Mesenchymal stem cell (in vitro differentiated cells and primary cell): ENCODE data around the gene CBFA2T2.

Experiments
- DNase-seq: peaks from one replicate; pipeline ENCODE4 v3.0.0-alpha.2; 2013
- H2AFZ ChIP-seq: one replicate; pipeline ENCODE4 v1.6.1; 2013; ENCODE audit warnings: low read depth, mild to moderate bottlenecking, control low read depth, inconsistent platforms, low read length, moderate library complexity
- H2AK5ac ChIP-seq: 2 replicates; pipeline ENCODE4 v1.6.1; 2013; ENCODE audit warnings: low read length, moderate library complexity, mild to moderate bottlenecking, inconsistent platforms; ENCODE audit not compliant: severe bottlenecking
- H2BK120ac ChIP-seq: one replicate; pipeline ENCODE4 v1.6.1; 2013; ENCODE audit warnings: low read depth, mild to moderate bottlenecking, inconsistent platforms, low read length, moderate library complexity
- H2BK12ac ChIP-seq, 2 experiments: one replicate each; pipeline ENCODE4 v1.6.1; 2013; ENCODE audit warnings: inconsistent platforms in 2 of 2, low read length in 2 of 2, mild to moderate bottlenecking in 2 of 2, moderate library complexity in 2 of 2, control low read depth in 1 of 2
- H2BK15ac ChIP-seq: one replicate; pipeline ENCODE4 v1.6.1; 2013; ENCODE audit warnings: mild to moderate bottlenecking, low read depth, inconsistent platforms; ENCODE audit not compliant: poor library complexity, severe bottlenecking
- H2BK5ac ChIP-seq: 2 replicates; pipeline ENCODE4 v1.6.1; 2013; ENCODE audit warnings: low read depth, mild to moderate bottlenecking, low read length, control low read depth, inconsistent platforms; ENCODE audit not compliant: poor library complexity, severe bottlenecking
- H3K14ac ChIP-seq, 2 experiments: one replicate each; pipeline ENCODE4 v1.6.1; 2013; ENCODE audit warnings: inconsistent platforms in 2 of 2, low read length in 2 of 2, control low read depth in 1 of 2, mild to moderate bottlenecking in 1 of 2, moderate library complexity in 1 of 2
- H3K18ac ChIP-seq, 2 experiments: one replicate each; pipeline ENCODE4 v1.6.1; 2013; ENCODE audit warnings: inconsistent platforms in 2 of 2, low read length in 2 of 2, control low read depth in 1 of 2, low read depth in 1 of 2, mild to moderate bottlenecking in 1 of 2
- H3K23ac ChIP-seq, 2 experiments: one replicate each; pipeline ENCODE4 v1.6.1; 2013; ENCODE audit warnings: inconsistent platforms in 2 of 2, low read length in 2 of 2, mild to moderate bottlenecking in 2 of 2, moderate library complexity in 2 of 2, control low read depth in 1 of 2
- H3K27ac ChIP-seq: 2 replicates; pipeline ENCODE4 v1.5.1; 2013; ENCODE audit warnings: mild to moderate bottlenecking, moderate library complexity, low read length, control low read depth, inconsistent platforms; ENCODE audit not compliant: poor library complexity, severe bottlenecking
- H3K27me3 ChIP-seq, 2 experiments: 2 replicates each; pipeline versions ENCODE4 v1.6.1 to v1.7.0; 2013; ENCODE audit warnings: low read length in 2 of 2, mild to moderate bottlenecking in 2 of 2, moderate library complexity in 2 of 2, control low read depth in 1 of 2, inconsistent platforms in 1 of 2; ENCODE audit not compliant: control insufficient read depth in 1 of 2, insufficient read depth in 1 of 2
- H3K36me3 ChIP-seq, 2 experiments: 2 replicates each; pipeline versions ENCODE4 v1.6.1 to v1.7.0; 2013; ENCODE audit warnings: low read length in 2 of 2, control low read depth in 1 of 2, inconsistent platforms in 1 of 2, low read depth in 1 of 2, mild to moderate bottlenecking in 1 of 2; ENCODE audit not compliant: insufficient read depth in 2 of 2, control insufficient read depth in 1 of 2
- H3K4ac ChIP-seq, 2 experiments: one replicate each; pipeline ENCODE4 v1.6.1; 2013; ENCODE audit warnings: inconsistent platforms in 2 of 2, low read length in 2 of 2, mild to moderate bottlenecking in 2 of 2, moderate library complexity in 2 of 2, control low read depth in 1 of 2, low read depth in 1 of 2
- H3K4me1 ChIP-seq: 2 replicates; pipeline ENCODE4 v1.6.1; 2013; ENCODE audit warnings: low read depth, low read length, control low read depth; ENCODE audit not compliant: control insufficient read depth, insufficient read depth
- H3K4me2 ChIP-seq: 2 replicates; pipeline ENCODE4 v1.6.1; 2013; ENCODE audit warnings: low read length, mild to moderate bottlenecking, inconsistent platforms; ENCODE audit not compliant: poor library complexity, severe bottlenecking
- H3K4me3 ChIP-seq, 2 experiments: 2 replicates each; pipeline versions ENCODE4 v1.5.1 to v1.7.0; 2013; ENCODE audit warnings: low read length in 2 of 2, mild to moderate bottlenecking in 2 of 2, control low read depth in 1 of 2, low read depth in 1 of 2; ENCODE audit not compliant: insufficient read depth in 1 of 2
- H3K79me1 ChIP-seq: replicated peaks from 2 replicates; pipeline ENCODE4 v1.6.1; 2013; ENCODE audit warnings: mild to moderate bottlenecking, control low read depth, low read length, inconsistent platforms; ENCODE audit not compliant: poor library complexity, severe bottlenecking
- H3K9ac ChIP-seq: 2 replicates; pipeline ENCODE4 v1.7.0; 2013; ENCODE audit warnings: mild to moderate bottlenecking, low read length, moderate library complexity
- H3K9me3 ChIP-seq: 2 replicates; pipeline ENCODE4 v1.7.0; 2013; ENCODE audit warnings: mild to moderate bottlenecking, low read length; ENCODE audit not compliant: control insufficient read depth
- H4K8ac ChIP-seq: one replicate; pipeline ENCODE4 v1.6.1; 2013; ENCODE audit warnings: inconsistent platforms, mild to moderate bottlenecking, low read length, moderate library complexity
- H4K91ac ChIP-seq: one replicate; pipeline ENCODE4 v1.6.1; 2013; ENCODE audit warnings: mild to moderate bottlenecking, low read length, inconsistent platforms
- WGBS: methylation state at CpG from one replicate; pipeline ENCODE4 v1.1.7; 2013; ENCODE audit warnings: mixed read lengths; 5-methylcytosine and 5-hydroxymethylcytosine counted together

CBFA2T2 gene

DNA sequence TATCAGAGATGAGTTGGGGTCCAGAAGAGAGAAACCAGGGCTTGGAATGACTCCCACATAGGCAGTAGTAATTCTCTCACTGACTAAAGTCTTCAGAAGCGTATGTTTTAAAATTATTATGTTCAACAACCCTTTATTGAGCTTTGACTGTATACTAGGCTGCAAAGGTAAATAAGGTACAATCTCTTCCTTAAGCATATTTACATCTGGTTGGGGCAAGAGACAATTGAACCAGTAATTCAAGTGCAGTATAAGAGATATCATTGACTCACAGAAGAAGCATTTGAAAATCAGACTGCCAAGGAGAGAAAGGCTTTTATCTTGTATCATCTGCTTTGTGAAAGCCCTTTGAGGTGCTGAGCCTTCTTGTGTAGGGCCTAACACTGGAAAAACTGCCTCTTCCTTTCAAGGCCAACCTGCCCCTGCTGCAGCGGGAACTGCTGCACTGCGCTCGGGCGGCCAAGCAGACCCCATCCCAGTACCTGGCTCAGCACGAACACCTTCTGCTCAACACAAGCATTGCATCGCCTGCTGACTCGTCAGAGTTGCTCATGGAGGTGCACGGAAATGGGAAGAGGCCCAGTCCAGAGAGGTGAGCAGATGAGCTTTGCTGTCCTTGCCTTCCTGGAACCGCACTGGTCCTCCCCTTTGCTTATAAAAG, 132.9 kb downstream of the CBFA2T2 start:
- Histone ChIP-seq H3K36me3 (peaks cover 26 to 53% of the 10 kb centered on the region in 2 experiments), H2AK5ac (no peak overlapping the region), H2BK5ac (no peak overlapping the region), H2BK120ac (no peak overlapping the region), H3K4ac (no peak overlapping the region), H3K9ac (no peak overlapping the region), H4K91ac (no peak overlapping the region), H3K14ac (no peak overlapping the region), H3K18ac (no peak overlapping the region), H3K4me2 (no peak overlapping the region), H3K79me1 (peaks cover 1% of the 10 kb centered on the region), H3K4me1 (peaks cover 2% of the 10 kb centered on the region), H2BK15ac (no peak overlapping the region), H3K4me3 (no peak overlapping the region), H2AFZ (no peak overlapping the region), H3K9me3 (no peaks in the 10 kb centered on the region), H4K8ac (no peak overlapping the region), H2BK12ac (no peak overlapping the region), H3K27ac (no peak overlapping the region), H3K23ac (no peak overlapping the region), H3K27me3 (no peaks in the 10 kb centered on the region)
- WGBS, result 97% methylated on average over 9 of the region's 10 CpGs
- no peak for DNase-seq

DNA sequence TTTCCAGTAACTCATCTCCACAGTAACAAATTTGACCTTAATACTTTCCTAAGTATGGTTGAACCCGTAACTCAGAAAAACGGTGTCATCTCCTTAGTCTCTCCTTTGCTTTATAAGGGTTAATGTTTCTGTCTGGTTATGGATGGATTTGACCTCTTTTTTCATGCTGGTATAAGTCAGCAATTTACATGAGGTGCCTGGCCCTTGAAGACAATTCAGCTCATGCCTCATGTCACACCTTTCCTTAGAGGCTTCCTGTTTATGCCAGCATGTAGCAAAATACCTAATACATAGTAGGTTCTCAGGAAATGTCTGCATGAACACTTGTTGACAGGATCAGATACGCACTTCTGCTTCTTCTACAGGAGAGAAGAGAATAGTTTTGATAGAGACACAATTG, 134.5 kb downstream of the CBFA2T2 start:
- Histone ChIP-seq H3K9ac (no peak overlapping the region), H2BK15ac (no peak overlapping the region), H3K27me3 (no peaks in the 10 kb centered on the region), H3K9me3 (no peaks in the 10 kb centered on the region), H3K36me3 (peaks cover 30 to 66% of the 10 kb centered on the region in 2 experiments), H2BK12ac (no peak overlapping the region), H3K27ac (no peak overlapping the region), H2AK5ac (no peak overlapping the region), H3K4me2 (no peak overlapping the region), H4K91ac (no peak overlapping the region), H3K79me1 (peaks cover 1% of the 10 kb centered on the region), H3K18ac (no peak overlapping the region), H3K4me1 (peaks cover 2% of the 10 kb centered on the region), H3K14ac (no peak overlapping the region), H2AFZ (no peak overlapping the region), H3K4ac (no peak overlapping the region), H3K4me3 (no peak overlapping the region), H4K8ac (no peak overlapping the region), H2BK120ac (no peak overlapping the region), H3K23ac (no peak overlapping the region), H2BK5ac (no peak overlapping the region)
- WGBS, result 100% methylated on average over 2 of the region's 3 CpGs
- no peak for DNase-seq

DNA sequence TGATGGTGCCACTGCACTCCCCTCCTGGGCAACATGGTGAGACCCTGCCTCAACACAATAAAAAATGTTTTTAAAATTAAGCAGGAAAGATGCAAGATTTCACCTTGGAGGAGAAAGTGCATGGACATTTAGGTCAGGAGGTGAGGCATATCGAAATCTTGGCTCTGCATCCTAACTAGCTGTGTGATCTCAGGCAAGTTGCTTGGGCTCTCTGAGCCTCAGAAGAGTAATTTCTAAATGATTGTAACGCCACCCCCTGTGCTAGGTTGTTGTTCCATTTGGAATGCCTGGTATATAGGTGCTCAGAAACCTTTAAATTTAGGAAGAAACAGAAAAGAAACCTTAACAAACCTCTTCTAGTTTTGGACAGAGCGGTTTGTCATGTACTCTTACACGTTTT, 136.3 kb downstream of the CBFA2T2 start:
- no peak for DNase-seq
- Histone ChIP-seq H2BK12ac (no peak overlapping the region), H2BK120ac (no peak overlapping the region), H2BK5ac (no peak overlapping the region), H3K36me3 (peaks cover 41 to 75% of the 10 kb centered on the region in 2 experiments), H3K27ac (no peak overlapping the region), H3K4me1 (peaks cover 2% of the 10 kb centered on the region), H4K8ac (no peak overlapping the region), H3K9ac (no peak overlapping the region), H3K4ac (no peak overlapping the region), H3K18ac (no peak overlapping the region), H2AFZ (no peak overlapping the region), H3K9me3 (no peaks in the 10 kb centered on the region), H2AK5ac (no peak overlapping the region), H3K23ac (no peak overlapping the region), H3K27me3 (no peaks in the 10 kb centered on the region), H4K91ac (no peak overlapping the region), H3K79me1 (peaks cover 1% of the 10 kb centered on the region), H3K14ac (no peak overlapping the region), H2BK15ac (no peak overlapping the region), H3K4me3 (no peak overlapping the region), H3K4me2 (no peak overlapping the region)
- WGBS, result 97% methylated on average over 4 of the region's 4 CpGs

DNA sequence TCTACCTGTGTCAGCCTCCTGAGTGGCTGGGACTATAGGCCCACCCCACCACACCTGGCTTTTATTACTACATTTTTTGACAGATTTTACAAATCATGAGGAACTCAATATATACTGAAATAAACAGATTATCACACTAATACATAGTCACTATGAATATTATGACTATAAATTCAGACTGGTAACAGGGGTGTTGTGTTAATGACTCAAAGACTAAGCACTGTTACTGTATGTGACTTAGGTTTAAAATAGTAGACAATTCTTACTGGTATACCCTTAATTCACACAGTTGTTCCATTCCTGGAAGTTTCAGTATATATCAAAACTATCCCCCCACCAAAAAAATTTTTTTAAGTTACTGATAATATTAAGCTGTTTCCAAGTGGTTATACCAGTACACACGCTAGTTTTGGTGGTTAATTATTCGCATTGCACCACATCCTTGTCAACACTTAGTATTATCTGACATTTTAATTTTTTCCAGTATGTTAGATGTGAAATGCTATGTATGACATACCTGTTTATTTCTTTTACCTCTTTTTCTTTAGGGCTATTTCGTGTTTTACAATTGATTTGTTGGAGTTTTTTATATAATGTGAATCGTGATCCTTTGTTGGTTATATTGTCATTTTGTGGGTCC, 137.8 kb downstream of the CBFA2T2 start:
- 97% methylated on average over 2 of the region's 4 CpGs for WGBS

More for the DNA sequence above, 137.8 kb downstream of the CBFA2T2 start:
- no peak overlapping the region for H2BK120ac ChIP-seq
- H4K8ac ChIP-seq, result no peak overlapping the region
- DNase-seq, result no peak
- peaks cover 46 to 85% of the 10 kb centered on the region in 2 experiments for H3K36me3 ChIP-seq
- H2AK5ac ChIP-seq, result no peak overlapping the region
- H3K4ac ChIP-seq, result no peak overlapping the region
- no peak overlapping the region for H3K4me2 ChIP-seq
- no peak overlapping the region for H3K9ac ChIP-seq
- no peak overlapping the region for H2BK15ac ChIP-seq
- H3K79me1 ChIP-seq, result peaks cover 1% of the 10 kb centered on the region
- H3K4me1 ChIP-seq, result peaks cover 2% of the 10 kb centered on the region
- no peak overlapping the region for H2AFZ ChIP-seq
- H3K18ac ChIP-seq, result no peak overlapping the region
- H3K23ac ChIP-seq, result no peak overlapping the region
- no peaks in the 10 kb centered on the region for H3K9me3 ChIP-seq
- no peaks in the 10 kb centered on the region for H3K27me3 ChIP-seq
- H2BK12ac ChIP-seq, result no peak overlapping the region
- no peak overlapping the region for H4K91ac ChIP-seq
- H3K27ac ChIP-seq, result no peak overlapping the region
- H3K4me3 ChIP-seq, result no peak overlapping the region
- no peak overlapping the region for H3K14ac ChIP-seq
- no peak overlapping the region for H2BK5ac ChIP-seq
